Neuron (in vitro differentiated cells): Measurements from ENCODE around the gene RPS6KA5.

ENCODE experiments used
- H2AFZ ChIP-seq: one replicate; pipeline ENCODE4 v1.6.1; 2013; ENCODE audit warnings: low read depth, mild to moderate bottlenecking, inconsistent platforms, low read length, moderate library complexity
- H3K27me3 ChIP-seq: one replicate; pipeline ENCODE4 v1.6.1; 2013; ENCODE audit warnings: low read length; ENCODE audit not compliant: insufficient read depth
- H3K36me3 ChIP-seq: one replicate; pipeline ENCODE4 v1.6.1; 2013; ENCODE audit warnings: low read length; ENCODE audit not compliant: insufficient read depth
- H3K4me1 ChIP-seq: one replicate; pipeline ENCODE4 v1.6.1; 2013; ENCODE audit warnings: low read length; ENCODE audit not compliant: insufficient read depth
- H3K4me3 ChIP-seq: 2 replicates; pipeline ENCODE4 v1.5.1; 2013; ENCODE audit warnings: mild to moderate bottlenecking, low read length, moderate library complexity
- H3K9me3 ChIP-seq: one replicate; pipeline ENCODE4 v1.6.1; 2013; ENCODE audit warnings: low read length

RPS6KA5 gene

DNA sequence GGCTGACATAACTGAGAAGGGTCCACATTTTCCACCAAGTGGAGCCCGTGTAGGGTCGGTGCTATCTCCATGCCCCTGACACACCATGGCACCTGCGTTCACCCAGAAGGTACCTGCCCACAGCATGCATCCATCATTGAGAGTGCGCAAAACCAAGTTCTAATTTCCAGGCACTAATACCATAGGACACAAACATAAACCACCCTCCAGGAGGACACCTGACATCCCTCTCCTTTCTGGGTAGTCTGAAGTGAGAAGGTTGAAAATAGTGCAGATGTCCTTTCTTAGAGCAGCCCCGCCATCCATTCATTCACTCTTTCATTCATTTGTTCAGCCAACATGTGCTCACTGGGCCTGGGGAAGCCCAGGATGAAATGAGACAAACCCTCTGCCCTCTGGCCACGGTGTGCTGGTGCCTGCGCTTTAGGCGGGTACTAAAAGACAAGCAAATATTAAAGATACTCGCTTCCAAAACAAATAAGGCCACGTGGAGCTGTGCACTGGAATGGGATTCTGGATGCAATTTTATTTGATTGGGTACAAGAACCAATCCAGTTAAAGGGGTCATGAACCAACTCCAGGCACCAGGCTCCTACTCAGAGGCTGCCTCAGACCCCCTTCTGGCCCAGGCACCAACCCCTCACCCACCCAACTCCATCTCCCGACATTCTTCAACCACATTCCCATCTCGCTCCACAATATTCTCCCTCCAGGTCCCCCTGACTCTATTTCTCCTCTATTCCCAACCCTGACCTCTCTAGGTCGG lies 245.5 kb downstream of the RPS6KA5 start:
- Histone ChIP-seq H3K9me3 (no peaks in the 10 kb centered on the region), H3K4me3 (peak overlapping the region; percentile 56), H3K36me3 (no peaks in the 10 kb centered on the region), H3K27me3 (no peaks in the 10 kb centered on the region), H2AFZ (no peak overlapping the region), H3K4me1 (peaks cover 9% of the 10 kb centered on the region)

DNA sequence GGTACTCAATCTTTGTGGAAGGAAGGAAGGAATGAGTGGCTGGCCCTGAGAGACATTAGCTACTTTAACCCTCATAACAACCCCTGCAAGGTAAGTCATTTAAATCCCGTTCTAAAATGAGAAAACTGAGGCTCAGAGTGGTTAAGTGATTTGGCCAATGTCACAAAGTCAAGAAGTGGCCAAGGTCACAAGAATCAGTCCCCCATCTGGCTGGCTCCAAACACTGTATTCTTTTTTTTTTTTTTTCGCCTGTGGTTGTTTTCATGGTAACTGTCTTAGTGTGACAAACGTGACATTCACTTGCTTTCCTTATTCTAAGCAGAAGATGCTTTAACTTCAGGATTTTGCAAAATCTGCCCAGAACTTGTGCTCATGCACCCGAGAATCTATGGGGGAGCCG lies 247.0 kb downstream of the RPS6KA5 start:
- Histone ChIP-seq H3K36me3 (no peaks in the 10 kb centered on the region), H3K27me3 (no peaks in the 10 kb centered on the region), H3K4me3 (no peak overlapping the region), H3K9me3 (no peaks in the 10 kb centered on the region), H3K4me1 (peaks cover 9% of the 10 kb centered on the region), H2AFZ (no peak overlapping the region)

DNA sequence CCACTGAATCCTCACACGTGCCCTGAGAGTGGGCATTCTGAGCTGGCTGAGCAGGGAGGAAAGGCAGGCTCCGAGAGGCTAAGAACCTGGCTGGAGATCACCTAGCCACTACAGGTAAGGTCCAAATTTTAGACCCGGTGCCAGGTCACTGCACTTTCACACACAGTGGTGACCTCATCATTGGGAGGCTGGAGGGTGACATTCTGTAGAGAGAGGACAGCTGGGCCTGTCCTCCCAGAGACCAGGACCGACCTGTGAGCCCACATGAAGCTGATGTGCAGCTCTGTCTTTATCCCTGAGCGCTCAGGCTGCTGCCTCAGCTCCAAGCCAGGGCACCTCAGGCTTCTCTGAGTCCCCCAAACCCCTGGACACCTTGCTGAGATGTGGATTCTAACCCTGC lies 248.3 kb downstream of the RPS6KA5 start:
- Histone ChIP-seq H2AFZ (no peak overlapping the region), H3K36me3 (no peaks in the 10 kb centered on the region), H3K27me3 (no peaks in the 10 kb centered on the region), H3K4me3 (no peak overlapping the region), H3K4me1 (peaks cover 9% of the 10 kb centered on the region), H3K9me3 (no peaks in the 10 kb centered on the region)

DNA sequence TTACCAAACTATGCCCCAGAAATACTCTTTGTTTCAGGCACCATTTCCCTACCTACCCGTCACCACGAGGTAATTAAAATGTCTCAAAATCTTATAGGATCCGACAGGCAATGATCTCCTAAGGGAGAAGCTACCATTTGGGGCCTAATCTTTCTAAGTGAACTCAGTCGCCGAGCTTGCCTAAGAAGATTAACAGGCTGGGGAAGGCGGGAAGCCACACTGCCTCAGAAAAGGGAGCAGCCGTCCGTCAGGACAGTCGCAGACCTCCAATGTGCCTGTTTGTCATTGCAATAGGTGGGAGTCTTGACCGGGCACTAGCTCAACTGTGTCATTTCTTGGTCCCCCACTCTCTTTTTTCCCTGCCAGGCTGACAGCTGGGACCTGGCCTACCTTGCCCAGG lies 248.8 kb downstream of the RPS6KA5 start:
- Histone ChIP-seq H2AFZ (no peak overlapping the region), H3K9me3 (no peaks in the 10 kb centered on the region), H3K27me3 (no peaks in the 10 kb centered on the region), H3K4me1 (peaks cover 9% of the 10 kb centered on the region), H3K36me3 (no peaks in the 10 kb centered on the region), H3K4me3 (no peak overlapping the region)

DNA sequence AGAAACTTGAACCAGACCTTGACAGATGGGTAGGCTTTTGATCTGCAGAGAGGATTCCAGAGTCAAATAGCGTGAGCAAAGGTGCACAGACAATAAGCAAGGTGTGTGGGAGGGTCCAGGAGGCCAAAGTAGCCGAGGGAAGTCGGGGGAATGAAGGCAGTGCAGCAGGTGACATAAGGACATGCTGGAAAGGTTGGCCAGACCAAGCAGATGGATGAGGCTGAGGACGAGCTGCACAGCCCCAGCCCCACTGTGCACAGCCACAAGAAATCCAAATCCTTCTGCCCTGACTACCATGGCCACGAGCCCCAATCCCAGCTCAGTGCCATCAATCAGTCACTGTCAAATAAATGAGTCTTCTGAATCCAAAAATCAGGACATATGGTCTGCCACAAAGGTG lies 249.6 kb downstream of the RPS6KA5 start:
- Histone ChIP-seq H2AFZ (no peak overlapping the region), H3K4me3 (no peak overlapping the region), H3K9me3 (no peaks in the 10 kb centered on the region), H3K4me1 (peaks cover 9% of the 10 kb centered on the region), H3K27me3 (no peaks in the 10 kb centered on the region), H3K36me3 (no peaks in the 10 kb centered on the region)

DNA sequence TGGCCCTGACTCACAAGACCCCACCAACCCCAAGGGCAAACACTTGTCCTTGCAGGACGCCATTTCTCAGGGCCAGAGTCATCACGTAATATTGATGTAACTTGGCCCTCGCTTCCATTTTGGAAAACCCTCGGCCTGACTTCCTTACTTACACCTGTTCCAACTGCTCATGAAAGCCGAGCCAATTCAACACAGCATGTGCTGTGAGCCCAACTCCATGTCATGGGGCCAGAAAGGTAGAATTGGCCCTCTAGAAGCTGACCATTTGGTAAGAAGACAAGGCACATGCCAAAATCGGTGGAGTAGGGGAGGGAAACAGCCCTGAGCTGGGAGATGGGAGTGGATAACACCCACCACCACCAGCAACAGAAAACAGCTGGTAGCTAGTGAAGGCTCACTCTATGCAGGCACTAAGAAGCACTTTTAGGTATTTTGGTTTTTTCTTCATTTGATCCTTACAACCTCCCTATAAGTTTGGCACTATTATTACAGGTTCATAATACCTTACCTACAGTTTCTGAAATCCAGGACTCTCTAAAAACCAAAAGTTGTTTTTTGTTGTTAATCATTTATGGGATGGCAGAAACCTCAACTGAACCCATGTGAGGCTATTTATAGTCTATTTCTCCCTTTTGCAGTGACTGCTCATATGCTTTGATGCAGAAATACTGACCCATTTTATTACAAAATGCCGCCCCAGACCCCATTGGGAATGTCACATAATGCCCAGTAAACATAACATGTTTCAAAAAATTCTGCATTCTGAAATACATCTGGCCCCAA lies 250.7 kb downstream of the RPS6KA5 start:
- Histone ChIP-seq H3K36me3 (no peaks in the 10 kb centered on the region), H3K9me3 (peaks cover 2% of the 10 kb centered on the region), H3K4me1 (peaks cover 2% of the 10 kb centered on the region), H3K4me3 (no peak overlapping the region), H2AFZ (no peak overlapping the region), H3K27me3 (no peaks in the 10 kb centered on the region)

DNA sequence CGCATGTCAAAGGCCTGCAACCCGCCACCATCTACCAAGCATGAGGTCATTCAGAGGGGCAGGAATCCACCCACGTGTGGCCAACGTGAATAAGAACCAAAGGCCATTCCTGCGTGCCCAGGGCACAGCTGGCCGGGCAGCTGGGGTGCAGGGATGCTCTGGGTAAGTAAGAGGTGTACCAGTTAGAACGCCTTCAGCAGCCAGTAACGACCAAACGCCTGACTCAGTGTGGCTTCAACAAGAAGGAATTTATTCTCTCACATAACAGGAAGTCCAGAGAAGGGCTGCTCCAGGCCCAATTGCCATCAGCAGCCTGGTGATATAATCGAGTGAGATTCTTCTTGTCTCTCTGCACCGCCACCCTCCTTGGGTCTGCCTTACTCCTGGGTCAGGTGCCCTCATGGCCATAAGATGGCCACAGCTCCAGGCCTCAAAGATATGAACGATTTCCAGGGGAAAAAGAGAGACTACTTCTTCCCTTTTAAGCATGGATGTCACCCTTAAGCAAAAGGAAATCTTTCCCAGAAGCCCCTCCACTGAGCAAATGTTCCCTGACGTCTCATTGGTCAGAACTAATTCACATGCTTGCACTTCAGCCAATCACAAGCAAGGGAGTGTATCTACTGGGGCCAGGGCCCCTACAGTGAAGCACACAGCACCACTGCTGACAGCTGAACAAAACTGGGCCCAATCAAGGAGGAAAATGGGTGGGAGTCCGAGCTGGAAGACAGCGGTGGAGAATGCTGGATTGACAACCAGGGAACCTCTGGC lies 251.5 kb downstream of the RPS6KA5 start:
- Histone ChIP-seq H3K27me3 (no peaks in the 10 kb centered on the region), H3K4me1 (no peaks in the 10 kb centered on the region), H3K4me3 (no peak overlapping the region), H2AFZ (no peak overlapping the region), H3K9me3 (peaks cover 4% of the 10 kb centered on the region), H3K36me3 (no peaks in the 10 kb centered on the region)

DNA sequence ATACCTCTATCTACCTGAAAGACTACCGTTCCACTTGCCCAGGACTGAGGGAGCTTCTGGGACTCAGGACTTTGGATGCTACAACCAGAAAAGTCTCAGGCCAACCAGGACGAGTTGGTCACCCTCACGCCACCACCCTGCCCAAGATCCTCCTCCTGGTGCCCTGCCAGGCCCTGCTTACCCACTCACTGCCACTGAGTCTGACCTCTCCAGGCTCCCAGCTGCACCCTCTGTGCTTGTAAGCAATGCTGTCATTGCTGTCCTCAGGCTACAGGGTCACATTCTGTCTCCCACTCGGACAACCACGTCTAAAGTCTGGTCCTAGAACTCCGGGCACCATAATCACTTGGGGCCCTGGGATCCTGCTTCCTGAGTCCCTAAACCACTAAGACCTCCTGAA lies 253.4 kb downstream of the RPS6KA5 start:
- Histone ChIP-seq H3K4me3 (no peak overlapping the region), H3K4me1 (no peaks in the 10 kb centered on the region), H2AFZ (no peak overlapping the region), H3K9me3 (peaks cover 9% of the 10 kb centered on the region), H3K27me3 (no peaks in the 10 kb centered on the region), H3K36me3 (no peaks in the 10 kb centered on the region)

DNA sequence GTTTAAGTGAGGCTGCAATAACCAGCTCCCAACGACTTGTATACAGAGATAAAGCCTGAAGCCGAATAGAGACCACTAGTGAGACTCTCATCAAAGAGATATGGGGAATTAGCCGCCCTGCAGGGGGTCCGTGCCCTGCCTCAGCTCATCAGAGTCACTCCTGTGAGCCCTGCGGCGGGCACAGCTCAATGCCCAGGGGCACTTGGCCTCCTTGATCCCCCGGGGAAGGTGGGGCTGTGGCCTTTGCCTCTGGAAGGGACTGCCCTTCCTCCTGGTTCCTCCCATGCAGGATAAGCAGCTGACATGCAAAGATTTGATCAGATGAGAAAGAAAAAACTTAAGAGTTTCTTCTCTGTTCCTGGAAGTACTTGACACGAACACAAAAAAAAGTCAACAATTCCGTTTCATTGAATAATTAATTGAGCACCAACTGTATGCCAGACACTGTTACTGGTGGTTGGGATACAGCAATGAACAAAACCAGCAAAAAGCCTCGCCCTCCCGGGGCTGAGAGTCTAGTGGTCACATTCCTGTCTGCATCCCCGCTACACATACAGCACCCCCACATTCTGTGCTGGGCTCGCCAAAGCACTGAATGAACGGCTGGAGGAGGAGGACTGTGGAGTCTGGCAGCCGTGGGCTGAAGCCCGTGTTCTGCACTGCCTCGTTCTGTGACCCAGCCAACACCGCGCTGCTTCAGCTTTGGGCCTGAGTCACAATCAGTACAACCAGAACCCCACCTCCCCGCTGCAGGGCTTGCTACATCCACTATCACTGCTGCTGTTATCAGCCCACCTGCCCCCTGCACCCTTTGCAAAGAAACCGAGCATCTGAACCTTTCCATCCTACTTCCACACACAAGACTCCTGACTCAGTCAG lies 254.5 kb downstream of the RPS6KA5 start:
- Histone ChIP-seq H3K27me3 (no peaks in the 10 kb centered on the region), H3K4me3 (no peak overlapping the region), H3K9me3 (peaks cover 9% of the 10 kb centered on the region), H3K4me1 (no peaks in the 10 kb centered on the region), H3K36me3 (no peaks in the 10 kb centered on the region), H2AFZ (no peak overlapping the region)

DNA sequence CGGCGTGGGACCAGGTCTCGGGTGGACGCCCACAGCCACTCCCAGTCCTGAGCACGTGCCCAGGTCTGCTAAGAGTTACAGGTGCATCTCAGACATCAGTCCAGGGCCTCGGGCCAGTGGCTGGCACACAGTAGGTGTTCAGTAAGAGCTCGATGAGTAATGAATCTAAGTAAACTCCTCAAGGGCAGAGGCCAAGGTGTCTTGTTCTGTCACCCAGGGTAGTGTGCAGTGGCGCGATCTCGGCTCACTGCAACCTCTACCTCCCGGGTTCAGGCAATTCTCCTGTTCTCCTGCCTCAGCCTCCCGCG lies 255.4 kb downstream of the RPS6KA5 start:
- Histone ChIP-seq H3K4me1 (no peaks in the 10 kb centered on the region), H3K4me3 (no peak overlapping the region), H3K27me3 (no peaks in the 10 kb centered on the region), H3K9me3 (peaks cover 9% of the 10 kb centered on the region), H3K36me3 (no peaks in the 10 kb centered on the region), H2AFZ (no peak overlapping the region)

DNA sequence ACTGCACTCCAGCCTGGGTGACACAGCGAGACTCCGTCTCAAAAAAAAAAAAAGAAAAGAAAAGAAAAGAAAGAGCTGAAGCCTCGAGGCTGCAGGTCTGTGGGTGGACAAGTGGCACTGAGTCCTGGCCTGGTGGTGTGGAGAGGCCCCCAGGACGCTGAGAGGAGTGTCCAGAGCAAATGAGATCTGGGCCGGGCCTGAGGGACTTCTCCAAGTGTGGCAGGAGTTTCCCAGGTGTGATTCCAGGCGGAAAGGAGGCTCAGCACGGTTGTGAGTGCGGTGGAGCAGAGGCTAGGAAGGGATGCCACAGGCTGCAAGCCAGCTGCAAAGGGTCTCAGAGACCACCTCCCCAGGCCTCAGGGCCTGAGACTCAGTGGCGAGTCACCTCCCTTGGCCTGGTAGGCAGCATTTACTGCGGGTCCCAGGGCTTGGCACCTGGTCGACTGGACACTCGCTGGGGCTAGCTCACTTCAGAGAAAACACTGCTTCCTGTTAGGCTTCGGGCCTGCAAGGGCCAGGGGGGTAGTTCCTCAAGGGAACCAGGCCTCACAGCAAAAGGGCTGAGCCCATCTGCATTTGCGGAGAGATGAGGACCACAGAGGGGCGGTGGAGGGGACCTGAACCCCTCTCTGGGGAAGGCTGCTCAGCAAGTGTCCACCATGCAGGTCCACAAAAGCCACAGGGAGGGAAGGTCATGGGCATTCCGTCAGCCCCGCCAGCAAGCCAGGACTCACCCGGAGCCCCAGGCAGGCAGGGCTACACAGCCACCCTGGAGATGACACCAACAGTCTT lies 256.0 kb downstream of the RPS6KA5 start:
- no peaks in the 10 kb centered on the region for H3K36me3 ChIP-seq
- H3K4me1 ChIP-seq: no peaks in the 10 kb centered on the region
- H3K9me3 ChIP-seq: peaks cover 9% of the 10 kb centered on the region
- no peak overlapping the region for H3K4me3 ChIP-seq
- no peak overlapping the region for H2AFZ ChIP-seq
- H3K27me3 ChIP-seq: no peaks in the 10 kb centered on the region

DNA sequence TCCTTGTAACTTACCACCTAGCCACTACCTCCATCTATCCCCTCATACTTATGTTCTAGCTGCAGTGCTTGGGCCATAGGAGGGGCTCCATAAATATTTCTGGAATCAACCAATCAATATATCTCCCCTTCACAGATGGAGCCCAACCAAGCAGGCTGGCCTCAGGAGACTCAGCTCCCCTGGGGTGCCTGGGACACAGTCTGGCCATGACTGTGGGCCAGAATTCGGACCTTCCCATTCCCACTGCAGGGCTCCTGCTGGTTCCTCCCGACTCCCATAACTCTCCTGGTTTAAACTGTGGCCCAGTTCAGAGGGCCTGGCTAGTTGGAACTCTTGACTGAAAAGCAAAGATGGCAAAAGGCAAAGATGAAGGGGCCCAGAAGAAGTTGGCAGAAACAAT lies 257.2 kb downstream of the RPS6KA5 start:
- H3K27me3 ChIP-seq: no peaks in the 10 kb centered on the region
- H3K4me3 ChIP-seq: no peak overlapping the region
- peaks cover 9% of the 10 kb centered on the region for H3K9me3 ChIP-seq
- H2AFZ ChIP-seq: no peak overlapping the region
- H3K36me3 ChIP-seq: no peaks in the 10 kb centered on the region
- no peaks in the 10 kb centered on the region for H3K4me1 ChIP-seq
